Lower leg skin (tissue), 3 donors: ENCODE data around the gene SLC25A29.

Experiments
- POLR2A ChIP-seq, 2 donors: fragments of 450-650 bp; IDR thresholded peaks; one replicate each; pipeline ENCODE4 v1.6.1; 2016 to 2017; ENCODE audit warnings: antibody characterized with exemption in 2 of 2, mild to moderate bottlenecking in 1 of 2, moderate library complexity in 1 of 2
- TF ChIP-seq, protein P1 (sequence below), 3 donors: fragments of 450-650 bp; IDR thresholded peaks; one replicate each; pipeline ENCODE4 v1.5.1; 2016; ENCODE audit warnings: antibody characterized with exemption in 3 of 3, mild to moderate bottlenecking in 3 of 3, moderate library complexity in 2 of 3

DNA sequence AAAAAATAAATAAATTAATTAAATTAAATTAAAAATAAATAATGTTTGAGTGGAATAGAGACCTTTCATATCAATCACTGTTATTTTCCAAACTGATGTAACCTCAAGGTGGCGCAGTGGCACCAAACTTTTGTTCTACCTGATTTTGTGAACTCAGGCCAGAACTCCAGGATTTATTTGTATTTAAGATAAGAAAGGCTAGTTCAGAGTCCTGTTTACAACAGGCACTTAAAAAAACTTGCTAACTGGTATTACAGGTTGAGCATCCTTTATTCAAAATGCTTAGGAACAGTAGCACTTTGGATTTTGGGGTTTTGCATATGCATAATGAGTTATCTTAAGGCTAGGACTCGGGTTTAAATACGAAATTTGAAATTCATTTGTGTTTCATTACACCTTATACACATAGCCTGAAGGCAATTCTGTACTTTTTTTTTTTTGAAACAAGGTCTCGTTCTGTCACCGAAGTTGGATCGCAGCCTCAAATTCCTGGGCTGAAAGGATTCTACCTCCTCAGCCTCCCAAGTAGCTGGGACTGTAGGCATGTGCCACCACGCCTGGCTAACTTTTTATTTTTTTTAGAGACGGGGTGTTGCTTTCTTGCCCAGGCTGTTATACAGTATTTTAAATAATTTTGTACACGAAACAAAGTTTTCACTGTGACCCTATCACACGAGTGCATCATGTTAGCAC is 34.9 kb downstream of the SLC25A29 start:
- TF ChIP-seq POLR2A (IDR thresholded peaks at IDR 0.05): no peak
- TF ChIP-seq, protein P1, sequence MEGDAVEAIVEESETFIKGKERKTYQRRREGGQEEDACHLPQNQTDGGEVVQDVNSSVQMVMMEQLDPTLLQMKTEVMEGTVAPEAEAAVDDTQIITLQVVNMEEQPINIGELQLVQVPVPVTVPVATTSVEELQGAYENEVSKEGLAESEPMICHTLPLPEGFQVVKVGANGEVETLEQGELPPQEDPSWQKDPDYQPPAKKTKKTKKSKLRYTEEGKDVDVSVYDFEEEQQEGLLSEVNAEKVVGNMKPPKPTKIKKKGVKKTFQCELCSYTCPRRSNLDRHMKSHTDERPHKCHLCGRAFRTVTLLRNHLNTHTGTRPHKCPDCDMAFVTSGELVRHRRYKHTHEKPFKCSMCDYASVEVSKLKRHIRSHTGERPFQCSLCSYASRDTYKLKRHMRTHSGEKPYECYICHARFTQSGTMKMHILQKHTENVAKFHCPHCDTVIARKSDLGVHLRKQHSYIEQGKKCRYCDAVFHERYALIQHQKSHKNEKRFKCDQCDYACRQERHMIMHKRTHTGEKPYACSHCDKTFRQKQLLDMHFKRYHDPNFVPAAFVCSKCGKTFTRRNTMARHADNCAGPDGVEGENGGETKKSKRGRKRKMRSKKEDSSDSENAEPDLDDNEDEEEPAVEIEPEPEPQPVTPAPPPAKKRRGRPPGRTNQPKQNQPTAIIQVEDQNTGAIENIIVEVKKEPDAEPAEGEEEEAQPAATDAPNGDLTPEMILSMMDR (IDR thresholded peaks at IDR 0.05): no peak
